DMS153 treated with DMSO at 0.1 percent for 48 hours (cell line): ENCODE measurements around the gene SLC16A8.

Experiments used
- DNase-seq: peaks from one replicate; lab custom pipeline; 2025; ENCODE audit not compliant: unreplicated experiment; lab: John Stamatoyannopoulos, UW

SLC16A8 gene

DNA sequence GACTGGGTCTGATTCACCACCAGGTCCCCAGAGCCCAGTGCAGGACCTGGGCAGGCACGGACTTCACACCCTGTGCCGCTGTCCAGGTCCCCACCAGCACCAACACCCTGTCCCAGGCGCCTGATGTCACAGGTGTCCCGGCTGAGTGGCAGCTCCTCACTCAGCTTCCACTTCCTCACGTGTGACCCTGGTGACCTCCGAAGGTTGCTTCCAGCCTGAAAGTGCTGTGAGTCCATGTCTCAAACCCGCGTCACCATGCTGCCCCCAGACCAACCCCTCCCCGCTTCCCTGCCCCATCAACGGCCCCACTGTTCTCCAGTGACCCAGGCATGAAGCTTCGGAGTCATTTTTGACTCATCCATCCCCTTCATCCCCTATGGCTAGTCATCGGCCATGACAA lies 52.5 kb downstream of the SLC16A8 start:
- no peak for DNase-seq

DNA sequence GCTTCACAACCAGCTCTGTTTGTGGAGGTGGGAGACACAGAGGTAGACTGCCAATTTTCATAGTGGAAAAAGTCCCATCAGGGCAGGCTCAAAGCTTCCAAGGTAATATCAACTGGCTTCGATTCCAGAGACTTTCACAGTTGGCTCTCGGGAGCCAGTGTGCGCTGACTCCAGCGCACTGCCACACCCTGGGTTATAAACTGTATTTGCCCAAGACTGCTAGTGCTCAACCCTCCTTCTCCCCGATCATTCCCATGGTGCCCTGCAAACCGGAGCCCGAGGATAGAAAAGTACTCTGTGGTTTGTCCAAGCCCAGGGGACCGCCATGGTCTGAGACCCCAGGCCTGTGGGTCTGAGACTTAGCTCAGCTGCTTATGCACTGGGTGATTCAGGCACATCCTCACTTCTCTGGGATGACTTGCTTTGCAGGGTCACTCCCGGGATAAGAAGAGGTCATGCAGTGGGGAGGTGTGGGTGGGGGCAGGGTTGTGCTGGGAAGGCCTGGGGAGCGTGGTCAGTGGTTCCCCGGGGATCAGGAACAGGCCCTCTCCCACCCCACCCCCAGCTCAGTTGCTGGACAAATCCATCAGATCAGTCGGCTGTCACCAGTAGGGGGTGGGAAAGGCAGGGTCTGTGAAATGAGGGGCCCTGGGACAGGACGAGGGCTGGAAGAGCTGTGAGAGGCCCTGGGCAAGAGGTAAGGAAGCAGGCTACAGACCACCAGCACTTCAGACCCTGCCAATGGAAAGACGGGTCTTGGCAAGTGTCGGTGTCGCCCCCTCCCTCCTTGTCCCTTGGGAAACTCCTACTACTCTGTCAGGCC lies 53.5 kb downstream of the SLC16A8 start:
- DNase-seq: no peak

DNA sequence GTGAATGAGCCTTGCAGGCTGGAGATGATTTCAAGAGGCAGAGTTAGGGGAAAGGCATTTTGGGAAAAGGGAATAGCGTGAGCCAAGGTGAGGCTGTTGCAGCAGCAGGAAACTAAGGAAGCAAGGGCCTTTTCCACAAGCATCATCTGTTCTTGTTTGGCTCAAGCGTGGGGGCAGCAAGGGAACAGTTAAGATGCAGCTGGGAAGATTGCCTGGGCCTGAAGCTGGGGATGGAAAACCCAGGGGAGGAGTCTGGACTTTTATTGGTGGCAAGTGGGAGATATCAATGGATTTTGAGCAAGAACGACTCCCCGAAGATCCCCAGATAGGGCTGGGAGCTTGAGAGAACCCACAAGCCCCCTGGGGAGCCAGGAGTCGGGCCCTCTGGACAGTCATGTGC lies 54.1 kb downstream of the SLC16A8 start:
- no peak for DNase-seq

DNA sequence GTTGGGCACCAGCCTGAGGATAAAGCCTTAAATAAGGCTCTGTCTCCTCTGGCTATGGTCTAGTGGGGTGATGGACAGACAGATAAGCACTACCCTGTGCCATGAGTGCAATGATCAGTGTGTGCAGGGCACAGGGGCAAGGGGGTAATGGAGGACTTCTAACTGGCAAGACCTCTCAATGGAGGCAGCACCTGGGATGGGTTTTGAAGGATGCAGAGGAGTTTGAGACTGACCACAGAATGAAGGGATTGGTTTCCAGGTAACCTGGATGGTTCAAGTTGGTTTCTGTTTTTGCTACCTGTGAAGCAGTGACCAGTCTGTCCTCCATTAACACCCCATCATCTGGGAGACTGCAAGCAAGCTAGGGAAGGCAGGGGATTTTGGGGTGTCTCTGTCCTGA lies 54.6 kb downstream of the SLC16A8 start:
- DNase-seq: no peak

DNA sequence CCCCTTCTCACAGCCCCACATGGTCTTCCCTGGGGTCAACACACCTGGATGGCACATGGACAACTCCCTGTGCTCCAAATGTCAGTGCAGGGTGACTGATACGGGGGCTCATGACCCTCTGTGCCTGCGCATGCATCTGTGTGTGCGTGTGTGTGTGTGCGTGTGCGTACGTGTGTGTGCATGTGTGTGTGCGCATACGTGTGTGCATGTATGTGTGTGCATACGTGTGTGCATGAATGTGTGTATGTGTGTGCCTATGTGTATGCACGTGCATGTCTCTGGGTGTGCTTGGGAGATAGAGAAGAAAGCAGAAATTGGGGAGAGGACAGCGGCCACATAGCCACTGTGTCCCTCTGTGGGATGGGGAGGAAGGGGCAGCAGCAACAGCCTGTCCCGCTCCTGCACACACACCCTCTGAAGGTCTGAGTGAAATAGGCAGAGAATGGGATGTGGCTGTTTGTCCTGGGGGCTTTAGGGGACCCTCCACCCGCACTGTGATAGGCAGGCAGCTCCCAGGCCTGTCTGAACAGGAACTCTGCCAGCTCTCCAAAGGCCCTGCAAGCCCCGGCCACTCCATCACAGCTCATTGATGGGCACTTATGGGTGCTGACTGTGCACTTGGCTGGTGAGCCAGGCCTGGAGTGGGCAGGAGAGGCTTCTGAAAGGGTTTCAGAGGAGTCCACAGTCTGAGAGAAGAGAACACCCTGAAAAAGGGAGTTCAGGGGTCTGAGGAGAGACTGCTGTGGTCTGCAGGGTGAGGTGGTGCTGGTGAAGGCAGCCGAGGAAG lies 55.4 kb downstream of the SLC16A8 start:
- no peak for DNase-seq
